GM12892 (cell line): ENCODE results near the gene EHF.

ENCODE experiments used
- POLR2A ChIP-seq: IDR thresholded peaks from 2 replicates; pipeline ENCODE4 v1.6.1; 2011; ENCODE audit warnings: low read depth, low read length, control low read depth
- POLR2AphosphoS5 ChIP-seq: IDR thresholded peaks from 2 replicates; pipeline ENCODE4 v1.6.1; 2011; ENCODE audit warnings: low read depth, low read length, control low read depth
- TAF1 ChIP-seq: IDR thresholded peaks from 2 replicates; pipeline ENCODE4 v1.6.1; 2011; ENCODE audit warnings: low read depth, mild to moderate bottlenecking, control low read depth, low read length, borderline replicate concordance

GRCh38 chr11:34618406-34618805 lies 2.5 kb upstream of the EHF start:
- TF ChIP-seq POLR2A (no peak), POLR2AphosphoS5 (no peak), TAF1 (no peak)
